K562 (cell line): ENCODE measurements around the gene PLXND1. TPM values are rescaled to one million over a fixed set of nuclear protein-coding genes. Genes with fewer than 3 reads are reported as not detected.
A peak's percentile ranks its signal among the peaks of the same experiment; 100 is the strongest.

ENCODE experiments used
- ATAC-seq: fragments of 200-7000 bp; cut with Tn5 transposase; 3 replicates; pipeline ENCODE4 v1.9.1; 2020; ENCODE audit warnings: moderate library complexity
- BruUV-seq: library from RNA; stranded (reverse); fragments of 400-500 nt; replicated peaks from 2 replicates; lab custom pipeline; 2021; lab: Mats Ljungman, UMichigan
- CTCF ChIA-PET: fragments of 300-600 bp; formaldehyde crosslinking; extraction: SDS; loops from one replicate; lab custom pipeline; 2021; ENCODE audit warnings: low intra/inter-chr PET ratio; lab: Yijun Ruan, JAX
- POLR2A ChIA-PET: fragments of 300-600, 350-650 bp; sonication (Branson Sonifier 250); formaldehyde crosslinking; extraction: SDS; loops from one replicate; lab custom pipeline; 2021; ENCODE audit warnings: antibody characterized with exemption, inconsistent platforms; lab: Yijun Ruan, JAX
- DNase-seq, 4 experiments: peaks; one replicate each; pipeline versions ENCODE4 v3.0.0 to v3.0.0-alpha.2; 2011 to 2018; ENCODE audit warnings: low spot score in 3 of 4, mixed read lengths in 3 of 4; ENCODE audit errors: extremely low read depth in 1 of 4
- FAIRE-seq: peaks from 2 replicates; lab custom pipeline; 2011; peaks lifted over from hg19 to GRCh38; lab: Jason Lieb, UNC
- H2AFZ ChIP-seq: 2 replicates; pipeline ENCODE4 v1.6.0; 2011; ENCODE audit warnings: low read depth, low read length, control low read depth, inconsistent platforms
- H3K27ac ChIP-seq: fragments of 200-600 bp; 3 replicates; pipeline ENCODE4 v1.8.0; 2011; ENCODE audit warnings: low read depth, mild to moderate bottlenecking, control low read depth, inconsistent platforms, low read length, moderate library complexity, mixed read lengths; ENCODE audit errors: extremely low read depth
- H3K27me3 ChIP-seq, 2 experiments: fragments of 300-600 bp in 1 of 2; 2 replicates in 1 of 2; 3 replicates in 1 of 2; pipeline versions ENCODE4 v1.6.0 to v1.8.0; 2011; ENCODE audit warnings: inconsistent platforms in 2 of 2, low read length in 2 of 2, mild to moderate bottlenecking in 1 of 2, mixed read lengths in 1 of 2, moderate library complexity in 1 of 2; ENCODE audit not compliant: control insufficient read depth in 2 of 2, insufficient read depth in 2 of 2
- H3K36me3 ChIP-seq: fragments of 300-600 bp; 3 replicates; pipeline ENCODE4 v1.8.0; 2011; ENCODE audit warnings: mild to moderate bottlenecking, low read length, inconsistent platforms; ENCODE audit not compliant: control insufficient read depth, insufficient read depth
- H3K4me1 ChIP-seq, 2 experiments: fragments of 200-600 bp in 1 of 2; replicated peaks in 1 of 2; 2 replicates in 1 of 2; 3 replicates in 1 of 2; pipeline versions ENCODE4 v1.5.1 to v1.8.0; 2011; ENCODE audit warnings: inconsistent platforms in 2 of 2, low read length in 2 of 2, mild to moderate bottlenecking in 1 of 2, mixed read lengths in 1 of 2, moderate library complexity in 1 of 2; ENCODE audit not compliant: control insufficient read depth in 2 of 2, insufficient read depth in 2 of 2
- H3K4me2 ChIP-seq: 2 replicates; pipeline ENCODE4 v1.6.1; 2011; ENCODE audit warnings: low read length, control low read depth, inconsistent platforms, mixed read lengths; ENCODE audit not compliant: insufficient read depth
- H3K4me3 ChIP-seq: fragments of 200-600 bp; sonication (generic), shearing (Covaris generic); 2 replicates; pipeline ENCODE4 v1.5.1; 2016; ENCODE audit warnings: control low read depth, inconsistent platforms
- H3K79me2 ChIP-seq: fragments of 200-600 bp; 3 replicates; pipeline ENCODE4 v1.8.0; 2011; ENCODE audit warnings: low read length, inconsistent platforms; ENCODE audit not compliant: control insufficient read depth, insufficient read depth
- H3K9ac ChIP-seq, 2 experiments: 2 replicates each; pipeline versions ENCODE4 v1.6.0 to v1.6.1; 2011; ENCODE audit warnings: low read depth in 2 of 2, low read length in 2 of 2, control low read depth in 1 of 2, inconsistent platforms in 1 of 2, mild to moderate bottlenecking in 1 of 2, mixed read lengths in 1 of 2; ENCODE audit not compliant: insufficient read depth in 1 of 2
- H3K9me1 ChIP-seq: one replicate; pipeline ENCODE4 v1.6.0; 2011; ENCODE audit warnings: inconsistent platforms, mild to moderate bottlenecking, low read length, moderate library complexity; ENCODE audit not compliant: control insufficient read depth, insufficient read depth
- H3K9me3 ChIP-seq: replicated peaks from 2 replicates; pipeline ENCODE4 v1.5.1; 2011; ENCODE audit warnings: low read depth, low read length, inconsistent platforms; ENCODE audit not compliant: control insufficient read depth, insufficient read depth
- H4K20me1 ChIP-seq: replicated peaks from 2 replicates; pipeline ENCODE4 v1.6.1; 2011; ENCODE audit warnings: low read length, inconsistent platforms, mixed read lengths; ENCODE audit not compliant: control insufficient read depth, insufficient read depth
- ELF2 ChIP-seq: fragments of 250-450 bp; sonication (Bioruptor Pico); IDR thresholded peaks from 2 replicates; pipeline ENCODE4 v1.5.0; 2021; ENCODE audit warnings: mild to moderate bottlenecking
- GTF2E2 ChIP-seq: fragments of 200-800 bp; sonication (Bioruptor generic); IDR thresholded peaks from 2 replicates; pipeline ENCODE4 v1.6.1; 2016; ENCODE audit warnings: missing genetic modification characterization, missing compliant biosample characterization
- MTA1 ChIP-seq: fragments of 450-650 bp; IDR thresholded peaks from 2 replicates; pipeline ENCODE4 v1.6.1; 2017; ENCODE audit warnings: borderline replicate concordance
- NFRKB ChIP-seq: fragments of 450-650 bp; IDR thresholded peaks from 2 replicates; pipeline ENCODE4 v1.6.1; 2016; ENCODE audit warnings: low read depth
- POLR2A ChIP-seq: fragments of 450-650 bp; conservative IDR thresholded peaks from 2 replicates; pipeline ENCODE4 v1.6.1; 2016
- POLR2G ChIP-seq: fragments of 200-400 bp; formaldehyde crosslinking; IDR thresholded peaks from 2 replicates; pipeline ENCODE4 v1.6.1; 2017; ENCODE audit warnings: low read depth, mild to moderate bottlenecking, antibody characterized with exemption, low read length, moderate library complexity
- RCOR1 ChIP-seq, 2 experiments: IDR thresholded peaks; 2 replicates each; pipeline ENCODE4 v1.6.1; 2012; ENCODE audit warnings: low read depth in 2 of 2, low read length in 2 of 2, borderline replicate concordance in 1 of 2, improper control_type of control experiment in 1 of 2
- TCF15 ChIP-seq: fragments of 250-450 bp; sonication (Bioruptor Pico); IDR thresholded peaks from 2 replicates; pipeline ENCODE4 v1.8.0; 2022; ENCODE audit warnings: moderate library complexity, mild to moderate bottlenecking, inconsistent platforms
- ZFP36 ChIP-seq: fragments of 150-350 bp; IDR thresholded peaks from 2 replicates; pipeline ENCODE4 v1.6.1; 2018; ENCODE audit warnings: low read length, low read depth; ENCODE audit not compliant: partially characterized antibody
- ZKSCAN8 ChIP-seq: fragments of 200-800 bp; sonication (Bioruptor generic); IDR thresholded peaks from 2 replicates; pipeline ENCODE4 v1.6.1; 2016; ENCODE audit warnings: missing genetic modification characterization, missing compliant biosample characterization
- ZNF79 ChIP-seq: fragments of 250-450 bp; sonication (Bioruptor Pico); IDR thresholded peaks from 2 replicates; pipeline ENCODE4 v1.4.0; 2020; ENCODE audit warnings: low read depth, mild to moderate bottlenecking, moderate library complexity
- WGBS: fragments of 100-300 bp; shearing (Covaris generic); methylation state at CpG from one replicate; pipeline ENCODE4 v1.1.6; 2016; ENCODE audit warnings: low coverage, mixed read lengths; ENCODE audit not compliant: insufficient coverage; ENCODE audit errors: missing lambda C conversion rate; 5-methylcytosine and 5-hydroxymethylcytosine counted together
- in situ Hi-C: fragments of 300-500 bp; cut with MboI; formaldehyde crosslinking; loops from 4 replicates; pipeline ENCODE4 v1.15.0; 2018; ENCODE audit warnings: inconsistent platforms, mixed read lengths
- intact Hi-C: fragments of 100-400 bp; cut with micrococcal nuclease; formaldehyde crosslinking; loops from 2 replicates; pipeline ENCODE4 v1.14.2; 2022
- polyA plus RNA-seq, 8 experiments: library from polyadenylated mRNA; depleted of rRNA in 4 of 8; stranded (reverse) in 5 of 8; unstranded in 3 of 8; fragments of >200 nt; fragmentation: Nextera tagmentation in 2 of 8; fragmentation: Illumina TruSeq in 1 of 8; extraction: Ambion mirVana in 2 of 8; extraction: Trizol in 1 of 8; gene quantifications; 2 replicates each; pipeline versions ENCODE4 v1.2.1 to v1.2.3, GENCODE V29; 2011 to 2014; ENCODE audit warnings: inconsistent platforms in 1 of 8, missing spikeins in 1 of 8
- total RNA-seq, 7 experiments: library from RNA; depleted of rRNA in 6 of 7; stranded (reverse); fragments of >200 nt in 6 of 7; fragmentation: Illumina TruSeq in 2 of 7; extraction: Trizol in 2 of 7; gene quantifications; 2 replicates each; pipeline versions ENCODE4 v1.2.1 to v1.2.3, GENCODE V29; 2011 to 2021; ENCODE audit warnings: low replicate concordance in 1 of 7

PLXND1 gene
- total and polyA plus RNA-seq, 9 of the 15 experiments (the other 6 are each of a cell fraction or from before 2014, with no cell fraction given) = 0.34 to 28.8 (median 14.0) TPM

DNA sequence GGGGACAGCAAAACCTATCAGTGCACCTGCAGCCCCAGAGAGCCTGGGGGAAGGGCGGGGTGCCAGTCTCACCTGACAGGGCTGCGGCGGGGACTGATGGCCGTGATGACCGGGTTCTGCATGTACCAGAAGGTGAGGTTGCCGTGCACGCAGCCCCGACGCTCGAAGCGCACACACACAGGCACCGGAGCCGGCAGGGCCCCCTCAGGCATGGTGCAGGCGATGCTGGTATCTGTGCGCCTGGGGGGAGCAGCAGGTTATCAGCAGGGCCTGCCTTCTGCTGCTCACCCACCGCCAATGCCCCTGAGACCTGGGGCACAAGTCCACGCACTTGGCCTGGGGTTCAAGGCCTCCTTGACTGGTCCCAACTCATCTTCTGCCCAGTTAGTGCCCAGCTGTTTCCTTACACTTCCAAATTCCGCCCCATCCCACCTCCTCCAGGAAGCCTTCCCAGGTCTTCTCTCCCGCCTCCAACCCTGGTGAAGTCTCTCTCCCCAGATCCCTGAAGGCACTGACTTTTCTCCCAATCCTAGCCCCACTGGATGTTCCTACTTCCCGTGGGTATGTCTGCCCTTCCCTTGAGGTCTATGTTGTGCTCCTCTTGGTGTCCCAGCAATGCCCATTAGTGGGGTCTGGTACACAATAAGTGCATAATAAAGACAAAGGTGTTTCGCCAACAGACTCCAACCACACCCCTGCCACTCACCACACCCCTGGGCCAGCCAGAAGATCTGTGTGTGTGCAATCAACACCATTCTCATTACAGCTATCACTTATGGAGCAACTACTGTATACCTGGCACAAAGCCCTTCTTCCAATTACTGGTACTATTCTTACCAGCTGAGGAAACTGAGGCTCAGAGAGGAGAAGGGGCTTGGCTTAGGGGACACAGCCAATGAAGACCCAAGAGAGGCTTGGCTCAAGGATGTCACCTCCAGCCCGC is 34.6 kb downstream of the PLXND1 start:
- ATAC-seq (no peak), FAIRE-seq (no peak), DNase-seq (no peak)
- H3K4me3 ChIP-seq = no peak overlapping the region
- no peak overlapping the region for H2AFZ ChIP-seq
- peaks cover 0 to 23% of the 10 kb centered on the region in 2 experiments; a peak in 2 of 5 replicates for H3K4me1 ChIP-seq
- H3K27me3 ChIP-seq = no peaks in the 10 kb centered on the region
- no peak overlapping the region for H3K27ac ChIP-seq
- no peak overlapping the region for H3K4me2 ChIP-seq
- BruUV-seq = no TSS peak
- H3K9ac ChIP-seq = no peak overlapping the region
- no peaks in the 10 kb centered on the region for H3K79me2 ChIP-seq
- 78% methylated on average over 16 of the region's 22 CpGs for WGBS
- TF ChIP-seq ELF2 (CRISPR knock-in tag) (no peak), ZFP36 (peak; percentile 91), NFRKB (no peak), ZKSCAN8 (CRISPR knock-in tag) (peak; percentile 91), POLR2G (0 out of 2 replicates have a peak, but pooled peaks have one; percentile 29), ZNF79 (CRISPR knock-in tag) (no peak), MTA1 (no peak), TCF15 (no peak), RCOR1 (IDR thresholded peaks at IDR 0.05; ENCODE audit: borderline replicate concordance in 1 of 2, low read depth in 2 of 2, low read length in 2 of 2) (no peak), POLR2A (no peak), GTF2E2 (tag) (no peak)
- peaks cover 8% of the 10 kb centered on the region; the same call in 1 of the 3 replicates for H3K36me3 ChIP-seq
- in situ Hi-C loops (no loop called here), intact Hi-C loops (no loop called here)
- H4K20me1 ChIP-seq = no peaks in the 10 kb centered on the region
- ChIA-PET CTCF (no interaction called here), POLR2A (interaction anchor here (0.7 kb wide), 1 partner anchor 10 kb away, joined by 3 read pairs; no protein-coding TSS in a partner anchor)
- H3K9me1 ChIP-seq = no peaks in the 10 kb centered on the region
- no peaks in the 10 kb centered on the region for H3K9me3 ChIP-seq
